Right renal pelvis (tissue), 4 donors: ENCODE data around the gene TXNRD2. TPM values are rescaled to one million over a fixed set of nuclear protein-coding genes. Genes with fewer than 3 reads are reported as not detected.
"Not testable (repeated sequence)": the region's sequence is repeated elsewhere in the genome, so short reads cannot be mapped to it uniquely, and the experiment has no call there.

Source experiments
- DNase-seq, 4 donors: peaks; one replicate each; pipeline ENCODE4 v3.0.0-alpha.2; 2013; ENCODE audit warnings: low read depth in 4 of 4, low spot score in 3 of 4, missing footprints in 1 of 4
- polyA plus RNA-seq, 4 donors: library from polyadenylated mRNA; unstranded; fragments of 120-200 nt; gene quantifications; one replicate each; pipeline ENCODE4 v1.2.1, GENCODE V29; 2013; ENCODE audit not compliant: insufficient read length in 4 of 4

The TXNRD2 gene
- polyA plus RNA-seq, 4 donors = 23.3 to 28.0 (median 24.4) TPM

DNA sequence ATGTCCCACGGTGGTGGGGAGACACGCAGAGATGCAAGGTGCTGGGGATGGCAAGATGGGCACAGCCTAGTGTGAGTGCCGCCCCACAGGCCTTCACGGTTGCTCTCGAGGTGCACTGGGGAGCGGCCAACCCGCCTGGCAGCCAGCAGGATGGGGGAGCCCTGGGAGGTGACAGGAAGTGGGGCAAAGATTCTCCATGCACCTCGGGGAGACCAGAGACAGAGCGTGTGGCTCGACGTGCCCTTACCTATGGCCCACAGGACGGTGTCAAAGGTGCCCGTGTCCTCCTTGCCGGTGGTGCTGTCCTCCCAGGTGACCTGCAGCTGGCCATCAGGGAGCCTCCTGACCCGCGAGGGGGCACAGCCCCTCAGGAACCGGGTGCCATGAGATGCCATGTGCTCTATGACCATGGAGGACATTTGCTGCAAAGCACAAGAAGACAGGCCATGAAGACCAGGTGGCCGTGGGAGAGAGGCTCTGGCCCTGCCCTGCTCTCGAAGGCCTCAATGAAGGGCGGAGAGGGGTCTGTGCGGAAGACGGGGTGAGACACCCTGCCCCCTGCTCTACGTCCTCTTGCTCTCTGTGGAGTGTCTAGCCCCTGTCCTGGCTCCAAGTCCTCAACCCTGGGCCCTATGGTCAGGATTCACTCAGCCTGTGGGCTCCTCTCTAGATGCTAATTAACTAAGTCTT lies 46.3 kb downstream of the TXNRD2 start:
- DNase-seq = no peak

DNA sequence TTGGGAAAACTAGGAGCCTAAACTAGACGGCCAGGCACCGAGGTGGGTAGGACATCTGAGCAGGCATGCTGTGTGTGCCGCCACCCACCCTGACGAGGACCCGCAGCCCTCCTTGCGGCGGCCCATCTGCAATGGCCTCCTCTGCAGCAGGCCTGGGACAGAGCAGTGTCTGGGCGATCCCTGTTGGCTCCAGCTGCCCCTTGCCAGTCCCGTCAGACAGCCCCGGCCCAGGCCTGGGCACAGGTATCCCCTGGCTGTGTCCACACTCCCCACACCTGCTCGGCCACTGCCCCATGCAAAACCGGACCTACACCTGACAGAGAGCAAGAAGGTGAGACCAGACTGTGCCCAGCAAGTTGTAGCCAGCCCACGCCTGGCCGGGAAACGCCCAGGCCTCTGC lies 48.3 kb downstream of the TXNRD2 start:
- DNase-seq = no peak

DNA sequence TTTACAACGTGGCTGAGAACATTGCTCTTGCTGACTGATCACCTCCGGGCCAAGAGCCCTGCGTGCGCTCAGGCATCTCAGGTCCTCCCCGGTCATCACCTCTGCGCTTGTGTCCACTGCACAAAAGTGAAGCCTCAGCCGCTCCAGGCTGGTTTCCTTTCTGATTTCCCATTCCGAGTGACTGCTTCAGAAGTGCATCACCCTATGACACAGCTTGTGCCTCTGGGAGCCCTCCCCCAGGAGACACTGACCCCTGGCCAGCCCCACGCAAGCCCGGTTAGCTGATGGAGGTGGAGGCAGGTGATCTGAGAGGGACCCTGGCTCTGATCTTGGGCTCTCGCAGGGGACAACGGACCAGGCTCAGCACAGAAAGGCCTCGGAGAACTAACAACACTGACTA lies 48.7 kb downstream of the TXNRD2 start:
- no peak for DNase-seq

DNA sequence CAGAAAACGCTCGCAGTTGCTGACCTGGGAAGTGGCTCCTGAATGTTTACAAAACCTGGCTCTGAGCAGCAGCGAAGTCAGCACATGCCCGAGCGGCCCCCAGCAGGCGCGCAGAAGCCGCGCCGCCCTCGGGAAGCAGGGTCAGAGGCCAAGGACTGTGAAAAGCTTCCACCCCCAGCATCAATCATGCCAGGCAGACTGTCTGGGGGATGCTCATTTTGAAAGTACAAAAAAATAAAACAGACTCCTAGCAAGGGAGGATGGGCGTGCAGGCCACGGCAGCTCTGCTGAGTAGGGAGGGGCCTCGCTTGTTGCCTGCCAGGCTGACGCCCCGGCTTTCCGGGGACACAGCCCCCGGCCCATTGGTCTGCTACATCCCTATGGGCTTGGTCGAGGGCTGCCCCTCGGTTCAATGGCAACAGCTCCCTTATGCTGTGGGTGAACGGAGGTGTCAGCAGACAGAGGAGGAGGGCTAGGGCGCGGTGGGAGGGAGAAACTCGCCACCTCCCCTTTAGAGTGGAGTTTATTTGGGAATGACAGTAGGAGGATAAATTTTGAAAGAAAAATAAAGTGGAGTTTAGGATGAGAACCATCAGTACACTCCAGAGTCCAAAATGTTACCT lies 49.2 kb downstream of the TXNRD2 start:
- DNase-seq = no peak

DNA sequence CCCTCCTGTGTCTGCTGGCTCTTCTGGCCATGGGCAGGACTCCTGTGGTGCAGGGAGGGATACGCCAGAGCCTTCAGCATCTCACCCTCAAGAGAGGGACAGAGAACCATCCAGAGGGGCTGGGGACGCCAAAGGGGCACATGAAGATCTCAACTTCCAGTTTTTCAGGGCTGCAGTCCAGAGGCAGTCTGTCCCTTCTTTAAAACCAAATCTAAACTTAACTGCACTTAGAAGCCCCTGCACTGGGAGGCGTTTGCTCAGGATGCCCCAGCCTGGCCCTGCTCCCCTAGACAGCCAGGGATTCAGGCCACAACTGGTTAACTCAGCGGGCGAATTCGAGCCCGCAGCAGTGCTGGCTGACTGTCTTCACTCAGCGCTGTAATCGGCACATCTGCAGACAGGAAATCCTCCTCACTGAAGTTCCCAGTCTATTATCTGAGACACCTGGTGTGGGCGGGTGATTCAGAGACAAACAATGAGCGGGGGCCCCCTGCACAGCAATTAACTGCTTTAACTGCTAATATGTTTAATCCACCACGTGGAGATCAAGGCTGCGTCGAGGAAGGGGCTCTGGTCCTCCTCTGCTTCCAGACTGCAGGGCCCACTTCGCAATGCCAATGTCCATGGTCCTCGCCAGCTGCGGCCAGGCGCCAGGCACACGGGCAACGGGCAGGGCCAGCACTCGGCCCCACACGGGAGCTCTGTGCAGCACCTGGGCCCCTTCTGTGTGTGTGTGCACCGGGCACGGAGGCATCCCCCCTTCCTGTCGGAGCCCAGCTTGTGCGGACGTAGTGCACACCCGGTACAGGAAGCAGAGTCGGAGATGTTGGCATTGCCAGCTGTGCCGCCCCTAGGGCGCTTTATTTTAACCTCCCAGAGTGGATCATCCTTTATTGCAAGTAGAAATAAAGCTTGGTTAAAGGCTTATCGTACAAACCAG lies 50.0 kb downstream of the TXNRD2 start:
- DNase-seq = no peak

DNA sequence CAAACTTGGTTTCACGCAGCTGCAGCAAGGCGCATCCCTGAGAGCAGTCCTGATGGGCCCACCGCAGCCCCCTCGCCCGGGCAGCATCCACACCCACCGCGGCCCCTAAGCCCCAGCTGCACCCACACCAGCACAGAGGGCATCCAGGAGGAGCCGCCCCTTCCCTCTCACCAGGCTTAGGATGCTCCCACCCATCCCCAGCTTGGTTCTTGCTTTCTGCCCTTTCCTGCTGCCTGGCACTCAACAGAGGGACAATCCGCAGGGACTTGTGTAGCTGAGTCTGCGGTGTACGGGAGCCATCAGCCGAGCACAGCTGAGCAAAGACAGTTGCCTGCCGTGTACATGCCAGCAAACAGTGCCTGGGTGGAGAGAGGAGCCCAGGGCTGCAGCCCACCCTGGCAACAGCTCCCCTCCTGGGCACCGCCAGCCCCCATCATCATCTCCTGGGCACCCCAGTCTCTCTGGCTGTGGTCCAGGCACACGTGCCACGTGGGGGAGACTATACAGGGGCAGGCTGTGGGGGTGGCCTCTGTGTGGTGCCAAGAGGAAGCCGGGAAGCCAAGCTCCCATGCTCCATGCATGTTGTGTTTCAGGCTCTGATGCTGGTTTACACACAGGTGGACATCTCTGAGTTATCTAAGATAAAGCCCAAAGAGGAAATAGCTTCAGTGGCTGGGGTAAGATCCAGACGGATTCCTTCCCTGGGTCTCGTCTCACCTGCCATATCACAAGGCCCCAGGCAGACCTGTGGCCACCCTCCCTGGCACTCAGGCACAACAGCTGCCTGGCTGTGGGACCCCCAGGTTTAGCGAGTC lies 50.9 kb downstream of the TXNRD2 start:
- no peak for DNase-seq

DNA sequence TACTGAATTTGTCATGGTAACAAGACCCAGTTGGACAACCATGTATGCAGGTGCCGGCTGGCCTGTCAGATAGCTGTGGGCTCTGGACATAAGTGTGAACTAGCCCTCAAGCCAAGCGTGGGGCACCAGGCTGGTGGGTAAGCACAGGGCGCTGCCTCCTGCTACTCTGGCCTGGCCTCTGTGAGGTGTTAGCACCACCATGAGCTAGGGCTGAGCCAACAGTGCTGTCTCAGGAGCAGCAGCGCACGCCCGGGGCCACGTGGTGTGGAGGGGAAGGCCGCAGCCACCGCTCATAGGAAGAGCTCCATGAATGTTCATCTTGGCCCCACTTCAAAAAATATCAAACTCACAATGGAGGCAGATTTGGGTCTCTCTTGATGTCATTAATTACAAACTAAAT lies 51.7 kb downstream of the TXNRD2 start:
- no peak for DNase-seq

DNA sequence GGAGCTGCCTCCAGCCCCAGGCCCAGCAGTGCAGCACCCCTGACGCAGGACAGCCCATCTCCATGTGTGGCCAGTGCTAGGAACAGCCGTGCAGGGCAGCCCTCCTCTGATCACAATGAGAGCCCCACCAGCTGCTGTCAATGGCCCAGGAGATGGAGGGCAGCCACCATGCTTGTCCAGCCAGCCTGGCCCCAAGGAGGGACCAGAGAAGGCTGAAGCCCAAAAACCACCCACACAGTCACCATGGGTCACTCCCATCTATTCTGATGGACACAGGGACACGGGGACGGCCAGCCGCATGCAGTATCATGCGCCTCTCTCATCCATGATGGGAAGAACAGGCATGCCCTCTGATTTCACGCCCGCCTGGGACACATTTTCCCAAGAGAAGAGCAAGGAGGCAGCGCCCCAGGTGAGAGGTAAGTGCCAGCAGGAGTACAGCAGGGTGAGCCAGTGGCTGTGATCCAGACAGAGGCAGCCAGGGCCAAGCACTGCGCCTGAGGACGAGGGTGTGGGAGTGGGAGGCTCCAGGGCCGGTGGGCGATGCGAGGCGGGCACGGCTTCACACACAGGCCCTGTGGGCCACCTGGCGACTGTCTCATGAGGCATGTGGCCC lies 53.4 kb downstream of the TXNRD2 start:
- DNase-seq = no peak

DNA sequence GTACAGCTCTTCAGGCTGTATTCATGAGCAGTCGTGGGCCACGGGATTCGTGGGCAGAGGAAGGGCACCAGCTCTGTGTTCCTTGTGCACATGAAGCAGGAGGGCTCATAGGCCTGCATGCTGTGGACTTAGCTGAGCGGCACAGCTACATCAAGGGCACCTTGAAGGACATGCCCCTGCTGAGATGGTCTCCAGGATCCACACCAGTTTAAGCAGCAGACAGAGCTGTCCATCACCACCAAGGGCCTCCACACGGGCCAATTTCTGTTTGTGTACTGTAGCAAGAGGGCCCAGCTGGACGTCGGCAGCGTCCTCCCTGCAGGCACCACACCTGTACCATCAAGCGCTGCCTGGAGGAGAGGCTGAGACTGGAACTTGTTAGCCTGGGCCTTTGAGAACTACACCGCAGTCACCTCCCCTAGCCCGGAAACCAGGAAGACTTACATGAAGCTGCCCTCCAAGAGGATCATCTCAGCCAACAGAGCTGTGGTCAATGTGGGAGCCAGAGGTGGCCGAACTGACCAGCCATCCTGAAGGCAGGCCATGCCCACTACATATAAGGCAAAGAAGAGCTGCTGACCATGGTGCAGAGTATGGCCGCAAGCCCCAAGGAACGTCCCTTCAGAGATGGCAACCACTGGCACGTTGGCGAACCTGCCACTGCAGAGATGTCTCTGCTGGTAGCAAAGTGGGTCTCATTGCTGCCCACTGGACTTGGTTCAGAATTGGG lies 54.2 kb downstream of the TXNRD2 start:
- DNase-seq = no peak

DNA sequence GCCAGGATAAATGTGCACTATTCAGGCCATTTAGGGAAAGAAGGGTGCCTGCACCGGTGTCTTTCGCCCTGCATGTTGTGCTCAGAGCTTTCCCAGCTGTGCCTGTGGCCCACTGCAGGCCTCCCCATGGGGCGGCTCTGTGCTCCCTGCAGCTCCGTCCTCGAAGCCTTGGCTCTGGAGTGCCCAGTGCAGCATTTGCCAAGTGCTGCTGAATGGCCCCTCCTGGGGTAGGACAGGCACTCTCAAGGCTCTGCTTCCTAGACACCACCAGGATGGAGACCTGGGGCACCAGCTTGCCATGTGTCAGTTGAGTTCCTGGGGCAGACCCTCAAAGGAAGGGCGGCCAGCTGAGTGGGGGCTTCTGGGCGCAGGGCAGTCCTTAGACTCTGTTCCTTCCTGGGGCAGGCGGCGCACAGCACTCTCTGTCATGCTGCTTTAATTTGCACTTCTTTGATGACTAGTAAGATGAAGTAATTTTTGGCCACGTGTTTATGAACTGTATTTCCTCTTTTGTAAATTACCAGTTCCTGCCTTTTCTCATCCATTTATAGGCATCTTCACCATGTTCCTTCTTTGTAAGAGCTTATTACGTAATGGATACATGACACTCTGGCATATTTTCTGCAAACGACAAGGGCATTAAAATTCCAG lies 54.9 kb downstream of the TXNRD2 start:
- DNase-seq = no peak

DNA sequence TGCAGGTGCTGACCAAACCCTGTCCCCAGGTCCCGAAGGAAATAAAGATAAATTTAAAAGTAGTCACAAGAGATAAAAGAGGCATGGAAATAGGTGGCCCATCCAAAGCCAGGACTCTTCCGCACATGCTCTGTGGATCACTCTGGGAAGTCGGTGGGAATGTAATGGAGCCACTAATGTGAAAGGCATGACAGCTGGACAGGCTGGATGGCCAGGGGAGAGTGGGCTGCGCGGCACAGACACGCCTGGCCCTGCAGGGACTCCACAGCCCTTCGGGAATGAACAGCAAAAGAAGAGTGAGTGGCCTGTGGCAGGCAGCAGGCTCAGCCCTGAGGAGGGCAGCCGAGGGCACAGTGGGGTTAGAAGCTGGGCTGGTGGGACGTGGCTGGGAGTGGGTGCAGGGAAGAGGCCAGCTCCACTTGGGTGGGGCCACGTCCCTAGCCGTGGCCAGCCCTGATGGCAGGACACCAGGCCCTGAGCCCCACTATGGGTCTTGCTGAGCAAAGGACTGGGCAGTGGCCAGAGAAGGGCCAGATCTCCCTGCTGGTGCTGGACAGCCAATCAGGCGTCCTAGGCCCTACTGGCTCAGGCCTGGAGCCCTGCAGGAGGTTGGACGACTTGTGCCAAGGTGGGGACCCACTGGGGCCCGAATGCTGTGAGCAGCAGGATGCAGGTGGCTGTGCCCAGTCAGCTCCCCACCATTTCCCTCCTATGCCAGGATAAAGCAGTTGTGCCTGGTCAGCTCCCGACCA lies 55.6 kb downstream of the TXNRD2 start:
- no peak for DNase-seq

DNA sequence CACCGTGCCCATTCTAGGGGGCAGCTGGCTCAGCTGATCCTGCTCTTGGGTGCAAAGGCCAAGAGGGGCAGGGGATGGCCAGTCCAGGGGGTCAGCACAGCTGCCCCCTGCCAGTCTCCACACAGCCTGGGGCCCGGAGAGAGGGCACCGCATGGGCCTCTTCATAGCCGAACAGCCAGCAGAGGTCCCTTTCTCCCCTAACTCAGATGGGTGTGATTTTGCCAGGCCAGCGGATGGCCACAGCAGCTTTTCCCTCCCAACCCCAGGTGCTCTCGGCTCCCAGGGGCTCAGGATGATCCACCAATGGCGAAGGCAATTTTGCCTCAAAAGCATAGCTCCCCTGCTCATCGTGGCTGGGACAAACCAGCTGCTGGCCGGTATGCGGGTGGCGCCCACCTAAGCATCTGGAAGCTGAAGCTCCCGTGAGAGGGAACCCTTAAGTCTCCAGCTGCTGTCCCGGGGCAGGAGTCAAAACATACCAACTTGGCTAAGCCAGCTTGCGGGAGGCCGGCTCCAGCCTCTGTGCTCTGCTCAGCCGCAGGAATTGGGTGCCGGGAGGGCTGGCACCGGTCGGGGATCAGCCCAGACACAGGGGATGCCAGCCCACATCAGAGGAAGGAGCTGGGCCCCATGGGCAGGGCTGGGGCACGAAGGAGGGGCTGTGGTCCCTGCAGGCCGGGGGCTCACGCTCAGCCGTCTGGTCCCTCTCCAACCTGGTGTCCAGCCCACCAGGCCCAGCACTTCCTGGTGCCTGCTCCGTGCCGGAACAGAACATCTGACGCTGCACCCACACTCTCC lies 56.5 kb downstream of the TXNRD2 start:
- no peak for DNase-seq

DNA sequence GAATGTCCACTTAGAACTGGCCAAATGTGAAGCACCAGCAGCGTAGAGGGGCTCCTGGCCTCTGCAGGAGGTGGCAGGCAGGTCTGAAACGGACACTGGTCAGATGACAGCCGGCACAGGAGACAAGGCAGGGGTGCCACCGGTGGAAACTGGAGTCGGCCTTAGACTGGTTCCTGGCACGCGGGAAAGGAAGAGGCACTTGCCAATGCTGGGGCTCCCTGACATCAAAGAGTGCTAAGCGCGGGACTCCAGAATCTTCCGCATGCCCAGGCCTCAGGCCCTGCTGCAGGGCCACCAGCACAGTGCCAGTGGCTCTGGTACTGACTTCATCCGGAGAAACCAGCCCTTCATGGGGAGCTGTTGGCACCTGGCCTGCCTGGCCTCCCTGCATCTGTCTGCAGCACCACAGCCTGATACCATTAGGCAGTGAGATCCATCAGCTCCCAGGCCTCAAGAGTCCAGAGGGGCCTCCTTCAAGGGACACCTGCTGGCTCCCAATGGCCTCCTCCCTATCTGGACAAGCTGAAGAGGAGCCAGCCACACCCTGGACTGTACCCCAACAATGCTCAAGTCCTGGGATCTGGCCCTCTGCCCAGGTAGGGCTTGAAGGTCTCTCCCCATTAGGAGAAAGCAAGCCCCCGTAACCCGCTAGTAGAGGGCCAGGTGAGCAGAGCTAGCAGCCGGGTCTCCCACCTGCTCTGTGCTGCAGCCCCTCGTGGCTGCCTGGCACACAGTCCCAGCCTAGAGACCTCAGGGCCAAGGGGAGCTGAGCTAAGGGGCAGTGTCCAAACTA lies 57.3 kb downstream of the TXNRD2 start:
- DNase-seq = no peak

DNA sequence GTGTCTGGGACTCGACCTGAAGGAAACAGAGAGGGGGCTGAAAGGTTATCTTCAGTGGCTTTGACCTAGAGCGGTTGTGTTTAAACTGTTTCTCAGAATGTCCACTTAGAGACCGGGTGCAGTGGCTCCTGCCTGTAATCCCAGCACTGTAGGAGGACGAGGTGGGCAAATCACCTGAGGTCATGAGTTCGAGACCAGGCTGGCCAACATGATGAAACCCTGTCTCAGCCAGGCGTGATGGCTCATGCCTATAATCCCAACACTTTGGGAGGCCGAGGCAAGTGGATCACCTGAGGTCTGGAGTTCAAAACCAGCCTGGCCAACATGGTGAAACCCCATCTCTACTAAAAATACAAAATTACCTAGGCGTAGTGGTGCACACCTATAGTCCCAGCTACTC lies 58.2 kb downstream of the TXNRD2 start:
- not testable (repeated sequence) for DNase-seq

DNA sequence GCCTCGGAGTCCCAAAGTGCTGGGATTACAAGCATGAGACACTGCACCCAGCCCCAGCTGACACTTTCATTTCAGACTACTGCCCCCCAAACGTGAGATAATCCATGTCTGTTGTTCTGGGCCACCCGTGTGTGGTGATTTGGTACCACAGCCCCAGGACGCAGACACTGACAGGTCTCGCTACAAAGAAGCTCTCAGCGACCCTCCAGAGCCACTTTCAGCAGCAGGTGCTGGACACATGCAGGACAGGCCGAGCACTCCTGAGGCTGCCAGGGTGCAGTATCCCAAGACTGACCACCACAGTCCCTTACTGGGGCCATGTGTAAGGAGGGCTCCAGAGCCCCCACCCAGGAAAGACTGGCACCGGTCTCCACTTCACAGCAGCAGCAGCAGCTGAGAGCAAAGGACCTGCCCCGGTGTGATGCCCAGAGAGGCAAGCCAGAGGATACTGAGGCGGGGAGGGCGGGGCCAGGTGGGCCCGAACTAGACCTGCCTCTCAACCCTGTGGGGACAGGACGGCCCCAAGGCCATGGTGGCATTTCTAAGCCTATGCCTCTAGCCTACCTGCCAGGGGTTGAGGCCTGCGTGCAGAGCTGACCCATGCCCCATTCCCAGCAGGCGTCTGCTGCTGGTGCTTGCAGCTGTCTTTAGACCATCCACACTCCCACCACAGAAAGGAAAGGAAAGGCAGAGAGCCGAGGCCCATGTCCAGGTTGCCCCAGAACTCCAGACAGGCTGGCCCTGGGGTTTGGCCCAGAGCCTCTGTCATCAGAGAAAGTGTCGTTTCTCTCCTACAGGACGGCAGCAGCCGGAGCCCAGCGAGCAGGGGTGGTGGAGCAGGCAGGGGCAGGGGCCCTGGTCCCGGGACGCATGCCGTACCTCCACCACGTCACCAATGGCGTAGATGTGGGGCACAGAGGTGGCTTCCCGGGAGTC lies 58.9 kb downstream of the TXNRD2 start:
- no peak for DNase-seq
